ENCODE results near the gene EIF4E3.

DNA sequence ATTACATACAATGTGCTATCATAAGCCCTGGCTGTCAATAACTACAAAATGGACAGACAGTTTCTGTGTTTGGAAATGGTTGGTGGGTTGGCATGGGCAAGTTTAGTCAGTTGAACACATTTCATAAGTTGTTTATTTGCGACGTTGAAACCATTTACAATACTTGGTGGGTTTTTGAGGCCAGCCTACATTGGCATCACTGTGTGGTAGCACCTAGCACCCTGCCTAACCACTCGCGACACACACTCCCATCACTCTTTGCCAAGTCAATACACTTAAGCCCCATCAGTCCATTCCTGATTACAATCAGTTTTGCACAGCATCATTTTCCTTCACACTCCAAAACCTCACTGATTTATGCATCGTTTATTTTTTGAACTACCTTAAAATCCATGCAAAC is 45.9 kb upstream of the EIF4E3 start:
- TF ChIP-seq, protein P1, sequence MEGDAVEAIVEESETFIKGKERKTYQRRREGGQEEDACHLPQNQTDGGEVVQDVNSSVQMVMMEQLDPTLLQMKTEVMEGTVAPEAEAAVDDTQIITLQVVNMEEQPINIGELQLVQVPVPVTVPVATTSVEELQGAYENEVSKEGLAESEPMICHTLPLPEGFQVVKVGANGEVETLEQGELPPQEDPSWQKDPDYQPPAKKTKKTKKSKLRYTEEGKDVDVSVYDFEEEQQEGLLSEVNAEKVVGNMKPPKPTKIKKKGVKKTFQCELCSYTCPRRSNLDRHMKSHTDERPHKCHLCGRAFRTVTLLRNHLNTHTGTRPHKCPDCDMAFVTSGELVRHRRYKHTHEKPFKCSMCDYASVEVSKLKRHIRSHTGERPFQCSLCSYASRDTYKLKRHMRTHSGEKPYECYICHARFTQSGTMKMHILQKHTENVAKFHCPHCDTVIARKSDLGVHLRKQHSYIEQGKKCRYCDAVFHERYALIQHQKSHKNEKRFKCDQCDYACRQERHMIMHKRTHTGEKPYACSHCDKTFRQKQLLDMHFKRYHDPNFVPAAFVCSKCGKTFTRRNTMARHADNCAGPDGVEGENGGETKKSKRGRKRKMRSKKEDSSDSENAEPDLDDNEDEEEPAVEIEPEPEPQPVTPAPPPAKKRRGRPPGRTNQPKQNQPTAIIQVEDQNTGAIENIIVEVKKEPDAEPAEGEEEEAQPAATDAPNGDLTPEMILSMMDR (IDR thresholded peaks at IDR 0.05; ENCODE audit: insufficient read depth, low read length): no peak
- TF ChIP-seq POLR2AphosphoS5 (IDR thresholded peaks at IDR 0.05; ENCODE audit: low read depth): no peak
- TF ChIP-seq, protein P2, sequence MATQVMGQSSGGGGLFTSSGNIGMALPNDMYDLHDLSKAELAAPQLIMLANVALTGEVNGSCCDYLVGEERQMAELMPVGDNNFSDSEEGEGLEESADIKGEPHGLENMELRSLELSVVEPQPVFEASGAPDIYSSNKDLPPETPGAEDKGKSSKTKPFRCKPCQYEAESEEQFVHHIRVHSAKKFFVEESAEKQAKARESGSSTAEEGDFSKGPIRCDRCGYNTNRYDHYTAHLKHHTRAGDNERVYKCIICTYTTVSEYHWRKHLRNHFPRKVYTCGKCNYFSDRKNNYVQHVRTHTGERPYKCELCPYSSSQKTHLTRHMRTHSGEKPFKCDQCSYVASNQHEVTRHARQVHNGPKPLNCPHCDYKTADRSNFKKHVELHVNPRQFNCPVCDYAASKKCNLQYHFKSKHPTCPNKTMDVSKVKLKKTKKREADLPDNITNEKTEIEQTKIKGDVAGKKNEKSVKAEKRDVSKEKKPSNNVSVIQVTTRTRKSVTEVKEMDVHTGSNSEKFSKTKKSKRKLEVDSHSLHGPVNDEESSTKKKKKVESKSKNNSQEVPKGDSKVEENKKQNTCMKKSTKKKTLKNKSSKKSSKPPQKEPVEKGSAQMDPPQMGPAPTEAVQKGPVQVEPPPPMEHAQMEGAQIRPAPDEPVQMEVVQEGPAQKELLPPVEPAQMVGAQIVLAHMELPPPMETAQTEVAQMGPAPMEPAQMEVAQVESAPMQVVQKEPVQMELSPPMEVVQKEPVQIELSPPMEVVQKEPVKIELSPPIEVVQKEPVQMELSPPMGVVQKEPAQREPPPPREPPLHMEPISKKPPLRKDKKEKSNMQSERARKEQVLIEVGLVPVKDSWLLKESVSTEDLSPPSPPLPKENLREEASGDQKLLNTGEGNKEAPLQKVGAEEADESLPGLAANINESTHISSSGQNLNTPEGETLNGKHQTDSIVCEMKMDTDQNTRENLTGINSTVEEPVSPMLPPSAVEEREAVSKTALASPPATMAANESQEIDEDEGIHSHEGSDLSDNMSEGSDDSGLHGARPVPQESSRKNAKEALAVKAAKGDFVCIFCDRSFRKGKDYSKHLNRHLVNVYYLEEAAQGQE (IDR thresholded peaks at IDR 0.05; ENCODE audit: insufficient replicate concordance, low read depth): no peak
